H1 (cell line): Measurements from ENCODE around the gene PPP1R14B. TPM values are rescaled to one million over a fixed set of nuclear protein-coding genes. Genes with fewer than 3 reads are reported as not detected.

ENCODE experiments used
- CTCF ChIA-PET: fragments of 300-600 bp; sonication (Branson Sonifier 250); formaldehyde crosslinking; loops from one replicate; lab custom pipeline; 2021; ENCODE audit not compliant: partially characterized antibody; lab: Charles Lee
- POLR2A ChIA-PET: fragments of 300-600 bp; sonication (Branson Sonifier 250); formaldehyde crosslinking; loops from one replicate; lab custom pipeline; 2021; ENCODE audit warnings: inconsistent platforms; ENCODE audit not compliant: partially characterized antibody; lab: Charles Lee
- DNase-seq, 2 experiments: peaks; one replicate each; pipeline versions ENCODE4 v3.0.0 to v3.0.0-alpha.2; 2010 to 2022; ENCODE audit warnings: low spot score in 2 of 2, low read depth in 1 of 2, mixed read lengths in 1 of 2
- FAIRE-seq: peaks from 2 replicates; lab custom pipeline; 2011; peaks lifted over from hg19 to GRCh38; lab: Jason Lieb, UNC
- H2AFZ ChIP-seq: 2 replicates; pipeline ENCODE4 v1.8.1; 2012; ENCODE audit warnings: low read length, inconsistent platforms
- H2AK5ac ChIP-seq: 2 replicates; pipeline ENCODE4 v1.6.1; 2013; ENCODE audit warnings: low read depth, low read length
- H2BK120ac ChIP-seq: replicated peaks from 2 replicates; pipeline ENCODE3; 2013; ENCODE audit warnings: low read depth, low read length, inconsistent platforms
- H2BK12ac ChIP-seq: 2 replicates; pipeline ENCODE4 v1.6.1; 2013; ENCODE audit warnings: low read depth, low read length
- H2BK15ac ChIP-seq: 2 replicates; pipeline ENCODE4 v1.6.1; 2013; ENCODE audit warnings: low read length
- H2BK20ac ChIP-seq: 2 replicates; pipeline ENCODE4 v1.6.1; 2013; ENCODE audit warnings: low read length
- H2BK5ac ChIP-seq: 2 replicates; pipeline ENCODE4 v1.6.1; 2013; ENCODE audit warnings: low read depth, low read length
- H3K14ac ChIP-seq: 2 replicates; pipeline ENCODE4 v1.6.1; 2013; ENCODE audit warnings: inconsistent platforms; ENCODE audit not compliant: insufficient read length
- H3K18ac ChIP-seq: 2 replicates; pipeline ENCODE4 v1.6.1; 2013; ENCODE audit warnings: low read length; ENCODE audit errors: extremely low read depth
- H3K23ac ChIP-seq: 2 replicates; pipeline ENCODE4 v1.6.1; 2013; ENCODE audit warnings: inconsistent platforms; ENCODE audit not compliant: insufficient read length
- H3K23me2 ChIP-seq: 2 replicates; pipeline ENCODE4 v1.6.1; 2013; ENCODE audit warnings: low read depth, low read length
- H3K27ac ChIP-seq: 2 replicates; pipeline ENCODE4 v1.6.1; 2011; ENCODE audit warnings: low read depth, low read length, inconsistent platforms
- H3K27me3 ChIP-seq, 4 experiments: replicated peaks in 1 of 4; 1 replicate in 1 of 4; 2 replicates in 3 of 4; pipeline versions ENCODE4 v1.6.1 to v1.8.1; 2011 to 2013; ENCODE audit warnings: low read length in 3 of 4, mild to moderate bottlenecking in 3 of 4, inconsistent platforms in 2 of 4, mixed read lengths in 2 of 4, moderate library complexity in 1 of 4; ENCODE audit not compliant: control insufficient read depth in 3 of 4, insufficient read depth in 3 of 4; ENCODE audit errors: extremely low read depth in 1 of 4
- H3K36me3 ChIP-seq, 4 experiments: 2 replicates each; pipeline versions ENCODE4 v1.6.1 to v1.8.1; 2011 to 2013; ENCODE audit warnings: mild to moderate bottlenecking in 4 of 4, low read length in 3 of 4, moderate library complexity in 2 of 4, control low read depth in 1 of 4, inconsistent platforms in 1 of 4; ENCODE audit not compliant: insufficient read depth in 4 of 4, control insufficient read depth in 2 of 4
- H3K4ac ChIP-seq: replicated peaks from 2 replicates; pipeline ENCODE3; 2013; ENCODE audit warnings: low read length, low read depth, mixed read lengths, inconsistent platforms; ENCODE audit not compliant: insufficient read length
- H3K4me1 ChIP-seq, 4 experiments: replicated peaks in 1 of 4; 1 replicate in 1 of 4; 2 replicates in 3 of 4; pipeline versions ENCODE4 v1.6.1 to v1.8.1; 2011 to 2013; ENCODE audit warnings: low read length in 3 of 4, inconsistent platforms in 2 of 4, mixed read lengths in 1 of 4; ENCODE audit not compliant: insufficient read depth in 4 of 4, control insufficient read depth in 3 of 4
- H3K4me2 ChIP-seq, 2 experiments: 2 replicates each; pipeline versions ENCODE4 v1.6.1 to v1.8.1; 2011 to 2013; ENCODE audit warnings: low read depth in 2 of 2, low read length in 2 of 2, control low read depth in 1 of 2, inconsistent platforms in 1 of 2, mild to moderate bottlenecking in 1 of 2; ENCODE audit not compliant: insufficient read depth in 1 of 2
- H3K4me3 ChIP-seq, 4 experiments: fragments of 200-600, 300-600 bp in 1 of 4; sonication (generic), shearing (Covaris generic), sonication (Bioruptor Twin) in 1 of 4; 2 replicates each; pipeline versions ENCODE4 v1.5.1 to v1.8.1; 2011 to 2016; ENCODE audit warnings: low read length in 4 of 4, low read depth in 3 of 4, control low read depth in 2 of 4, inconsistent platforms in 2 of 4, mild to moderate bottlenecking in 2 of 4, mixed read lengths in 1 of 4, moderate library complexity in 1 of 4; ENCODE audit not compliant: insufficient read depth in 2 of 4; ENCODE audit errors: extremely low read depth in 1 of 4
- H3K56ac ChIP-seq: replicated peaks from 2 replicates; pipeline ENCODE3; 2013; ENCODE audit warnings: low read depth, mild to moderate bottlenecking, mixed read lengths, low read length, inconsistent platforms; ENCODE audit not compliant: insufficient read length
- H3K79me1 ChIP-seq: 2 replicates; pipeline ENCODE4 v1.6.1; 2013; ENCODE audit warnings: low read depth, low read length, control low read depth
- H3K79me2 ChIP-seq, 2 experiments: 2 replicates each; pipeline versions ENCODE4 v1.6.1 to v1.8.1; 2012 to 2013; ENCODE audit warnings: low read length in 2 of 2, mild to moderate bottlenecking in 2 of 2, inconsistent platforms in 1 of 2; ENCODE audit not compliant: insufficient read depth in 2 of 2, control insufficient read depth in 1 of 2
- H3K9ac ChIP-seq, 4 experiments: replicated peaks in 1 of 4; 1 replicate in 1 of 4; 2 replicates in 3 of 4; pipeline versions ENCODE4 v1.6.1 to v1.8.1; 2011 to 2013; ENCODE audit warnings: low read depth in 3 of 4, low read length in 3 of 4, control low read depth in 2 of 4, mild to moderate bottlenecking in 2 of 4, moderate library complexity in 2 of 4, inconsistent platforms in 1 of 4; ENCODE audit errors: extremely low read depth in 1 of 4
- H3K9me3 ChIP-seq, 2 experiments: 2 replicates each; pipeline versions ENCODE4 v1.6.1 to v1.8.1; 2012 to 2013; ENCODE audit warnings: mild to moderate bottlenecking in 2 of 2, moderate library complexity in 2 of 2, control low read depth in 1 of 2, inconsistent platforms in 1 of 2, low read depth in 1 of 2, low read length in 1 of 2, mixed read lengths in 1 of 2; ENCODE audit not compliant: insufficient read depth in 2 of 2
- H4K20me1 ChIP-seq, 2 experiments: replicated peaks in 1 of 2; 2 replicates each; pipeline versions ENCODE3 to v1.8.1; 2011 to 2013; ENCODE audit warnings: inconsistent platforms in 2 of 2, low read length in 2 of 2, mild to moderate bottlenecking in 1 of 2; ENCODE audit not compliant: insufficient read depth in 2 of 2, control insufficient read depth in 1 of 2
- H4K5ac ChIP-seq: 2 replicates; pipeline ENCODE4 v1.6.1; 2013; ENCODE audit warnings: low read length, low read depth, mixed read lengths, inconsistent platforms; ENCODE audit not compliant: insufficient read length
- H4K8ac ChIP-seq: 2 replicates; pipeline ENCODE4 v1.8.0; 2013; ENCODE audit warnings: mild to moderate bottlenecking, moderate library complexity, low read length, inconsistent platforms; ENCODE audit not compliant: insufficient read depth; ENCODE audit errors: extremely low read depth
- H4K91ac ChIP-seq: replicated peaks from 2 replicates; pipeline ENCODE3; 2013; ENCODE audit warnings: low read length, mixed read lengths, inconsistent platforms; ENCODE audit not compliant: insufficient read length
- CEBPB ChIP-seq: IDR thresholded peaks from 2 replicates; pipeline ENCODE4 v1.6.1; 2012; ENCODE audit warnings: low read depth, low read length
- CHD2 ChIP-seq: IDR thresholded peaks from 2 replicates; pipeline ENCODE4 v1.6.1; 2012; ENCODE audit warnings: low read length, improper control_type of control experiment
- RNF2 ChIP-seq: fragments of 200-900, 300-1000 bp; sonication (generic); IDR thresholded peaks from 2 replicates; pipeline ENCODE4 v1.7.1; 2016; ENCODE audit warnings: borderline replicate concordance, low read depth, mild to moderate bottlenecking, antibody characterized with exemption, low read length; ENCODE audit not compliant: poor library complexity, severe bottlenecking; ENCODE audit errors: missing control alignments
- SP4 ChIP-seq: IDR thresholded peaks from 2 replicates; pipeline ENCODE4 v1.6.1; 2012; ENCODE audit warnings: low read length, inconsistent platforms
- TEAD4 ChIP-seq: IDR thresholded peaks from 2 replicates; pipeline ENCODE4 v1.6.1; 2012; ENCODE audit warnings: low read depth, low read length, inconsistent platforms, mixed read lengths
- WGBS, 2 experiments: shearing (Covaris generic) in 1 of 2; methylation state at CpG; one replicate each; pipeline versions ENCODE4 v1.1.6 to v1.1.7; 2013 to 2015; ENCODE audit warnings: low lambda C conversion rate in 2 of 2, mixed read lengths in 2 of 2, inconsistent platforms in 1 of 2, low coverage in 1 of 2, missing lambda C conversion rate in 1 of 2; ENCODE audit not compliant: insufficient replicate concordance in 2 of 2, insufficient coverage in 1 of 2, insufficient read length in 1 of 2; ENCODE audit errors: extremely low coverage in 1 of 2, missing lambda C conversion rate in 1 of 2; 5-methylcytosine and 5-hydroxymethylcytosine counted together
- polyA plus RNA-seq, 7 experiments: library from polyadenylated mRNA; depleted of rRNA in 3 of 7; stranded (reverse) in 5 of 7; unstranded in 2 of 7; fragments of >200 nt in 5 of 7; fragments of 200-250 nt in 2 of 7; gene quantifications; 1 replicate in 5 of 7; 2 replicates in 1 of 7; 4 replicates in 1 of 7; pipeline versions ENCODE4 v1.2.1 to v1.2.3, GENCODE V29; 2011 to 2013; ENCODE audit warnings: missing spikeins in 2 of 7, mixed read lengths in 2 of 7
- total RNA-seq: library from RNA; stranded (reverse); fragmentation: NEBNext Ultra II Directional; extraction: Animal tissue kit (Norgen Biotek cat#: 25700); gene quantifications from 2 replicates; pipeline ENCODE4 v1.2.1, GENCODE V29; 2021
- TF ChIP-seq, protein P1 (sequence below): IDR thresholded peaks from 2 replicates; pipeline ENCODE4 v1.6.1; 2011; ENCODE audit warnings: low read depth, mild to moderate bottlenecking, low read length; ENCODE audit not compliant: insufficient read depth

Gene PPP1R14B
- total and polyA plus RNA-seq, 2 of the 8 experiments (the other 6 are each of a cell fraction or from before 2014, with no cell fraction given), result 265 to 419 TPM

DNA sequence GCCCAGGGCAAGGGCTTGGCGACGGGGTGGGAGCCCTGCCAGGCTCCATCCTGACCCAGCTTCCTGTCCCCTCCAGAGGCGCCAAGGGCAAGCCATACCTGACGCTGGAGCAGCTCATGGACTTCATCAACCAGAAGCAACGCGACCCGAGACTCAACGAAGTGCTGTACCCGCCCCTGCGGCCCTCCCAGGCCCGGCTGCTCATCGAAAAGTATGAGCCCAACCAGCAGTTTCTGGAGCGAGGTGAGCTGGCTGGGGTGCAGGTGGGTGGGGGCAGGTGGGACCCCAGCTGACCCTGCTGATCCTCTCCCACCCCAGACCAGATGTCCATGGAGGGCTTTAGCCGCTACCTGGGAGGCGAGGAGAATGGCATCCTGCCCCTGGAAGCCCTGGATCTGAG is 9.6 kb upstream of the PPP1R14B start:
- WGBS, 2 experiments, result 93% methylated on average over 15 of the region's 15 CpGs; no CpG with 5 or more reads in 1 of the 2 experiments
- peaks cover 0 to 9% (median 4%) of the 10 kb centered on the region in 4 experiments; a peak in 3 of 7 replicates for H3K4me1 ChIP-seq
- no peak overlapping the region for H3K18ac ChIP-seq
- H2AFZ ChIP-seq, result no peak overlapping the region
- H4K20me1 ChIP-seq, result peaks cover 10 to 24% of the 10 kb centered on the region in 2 experiments
- peaks cover 20 to 59% (median 35%) of the 10 kb centered on the region in 4 experiments for H3K36me3 ChIP-seq
- no peak overlapping the region for H3K9ac ChIP-seq
- no peaks in the 10 kb centered on the region for H3K9me3 ChIP-seq
- peaks cover 7% of the 10 kb centered on the region; the same call in 1 of the 2 replicates for H3K23me2 ChIP-seq
- H2BK12ac ChIP-seq, result no peak overlapping the region
- ChIA-PET POLR2A (interaction anchor here (0.7 to 7.1 kb wide), 3 partner anchors 11 to 25 kb away, joined by 3 to 101 read pairs (median 36); partner anchors contain the start of gene PPP1R14B), CTCF (interaction anchor here (0.9 to 5.9 kb wide), 3 partner anchors 9 to 52 kb away, joined by 3 to 62 read pairs (median 3); partner anchors contain the start of gene FERMT3)
- no peak overlapping the region for H3K4me3 ChIP-seq
- H3K79me1 ChIP-seq, result peaks cover 2% of the 10 kb centered on the region; the same call in 1 of the 2 replicates
- no peak overlapping the region for H4K5ac ChIP-seq
- H3K56ac ChIP-seq, result no peak overlapping the region
- no peak overlapping the region for H4K91ac ChIP-seq
- no peak overlapping the region for H3K23ac ChIP-seq
- peaks cover 0 to 23% of the 10 kb centered on the region in 2 experiments; a peak in 1 of 4 replicates for H3K79me2 ChIP-seq
- no peak overlapping the region for H2BK15ac ChIP-seq
- TF ChIP-seq TEAD4, result no peak
- TF ChIP-seq SP4, result no peak
- no peak for TF ChIP-seq CHD2
- no peak for TF ChIP-seq CEBPB
- TF ChIP-seq RNF2, result no peak
- TF ChIP-seq, protein P1, sequence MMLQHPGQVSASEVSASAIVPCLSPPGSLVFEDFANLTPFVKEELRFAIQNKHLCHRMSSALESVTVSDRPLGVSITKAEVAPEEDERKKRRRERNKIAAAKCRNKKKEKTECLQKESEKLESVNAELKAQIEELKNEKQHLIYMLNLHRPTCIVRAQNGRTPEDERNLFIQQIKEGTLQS, result no peak
- no peak overlapping the region for H3K27ac ChIP-seq
- no peak overlapping the region for H3K14ac ChIP-seq
- no peak for FAIRE-seq
- no peak overlapping the region for H3K4me2 ChIP-seq
- no peak overlapping the region for H2BK5ac ChIP-seq
- H2AK5ac ChIP-seq, result no peak overlapping the region
- H4K8ac ChIP-seq, result no peak overlapping the region
- H2BK120ac ChIP-seq, result no peak overlapping the region
- no peaks in the 10 kb centered on the region for H3K27me3 ChIP-seq
- no peak overlapping the region for H3K4ac ChIP-seq
- no peak for DNase-seq
- H2BK20ac ChIP-seq, result no peak overlapping the region
